Mammary epithelial cell (primary cell): ENCODE measurements around the gene ZNF334.

Experiments used
- EZH2 ChIP-seq: IDR thresholded peaks from 2 replicates; pipeline ENCODE4 v1.6.1; 2012; ENCODE audit warnings: low read length, inconsistent platforms, borderline replicate concordance
- TF ChIP-seq, protein P1 (sequence below), 2 donors: IDR thresholded peaks in 1 of 2; conservative IDR thresholded peaks in 1 of 2; 2 replicates each; pipeline ENCODE4 v1.5.1; 2011 to 2012; ENCODE audit warnings: inconsistent platforms in 2 of 2, low read length in 2 of 2, mild to moderate bottlenecking in 2 of 2, control low read depth in 1 of 2, low read depth in 1 of 2; ENCODE audit not compliant: insufficient read depth in 1 of 2; ENCODE audit errors: extremely low read depth in 1 of 2

DNA sequence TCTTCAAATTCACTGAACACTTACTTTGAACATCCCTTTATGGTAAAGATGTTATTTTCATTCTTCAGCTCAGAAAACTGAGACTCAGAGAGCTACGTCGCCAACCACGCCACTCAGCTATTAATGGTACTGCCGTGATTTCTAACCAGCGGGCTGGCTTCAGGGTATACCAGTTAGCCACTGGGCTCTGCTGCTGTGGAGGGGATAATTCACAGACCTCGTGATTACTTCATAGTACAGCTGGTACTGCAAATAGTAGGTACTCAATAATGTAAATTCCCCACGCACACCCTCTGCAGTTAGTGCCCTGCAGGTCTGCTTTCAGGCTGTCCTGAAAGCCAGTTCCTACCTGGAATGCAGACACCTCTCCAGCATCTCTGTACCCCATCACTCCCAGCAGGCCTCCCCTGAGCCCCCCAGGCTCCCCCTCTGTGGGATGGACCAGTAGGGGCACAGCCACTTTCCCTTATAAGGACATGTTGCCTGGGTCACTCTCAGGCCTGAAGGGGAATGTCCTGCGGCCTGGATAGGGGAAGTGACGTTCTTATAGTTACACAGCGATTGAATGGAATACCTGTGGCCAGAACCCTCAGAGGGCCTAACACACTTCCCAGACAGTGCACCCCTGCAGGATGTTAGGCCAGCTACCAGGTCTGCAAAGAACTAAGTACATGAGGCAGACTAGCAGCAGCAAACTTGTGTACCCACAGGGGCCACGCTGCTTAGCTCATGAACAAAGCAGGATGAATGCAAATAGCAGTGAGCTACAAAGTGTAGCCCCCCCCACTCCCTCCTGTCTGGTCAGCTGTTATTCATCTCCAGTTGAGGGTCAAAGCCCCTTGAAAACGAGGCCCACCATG is 38.4 kb upstream of the ZNF334 start:
- TF ChIP-seq, protein P1, sequence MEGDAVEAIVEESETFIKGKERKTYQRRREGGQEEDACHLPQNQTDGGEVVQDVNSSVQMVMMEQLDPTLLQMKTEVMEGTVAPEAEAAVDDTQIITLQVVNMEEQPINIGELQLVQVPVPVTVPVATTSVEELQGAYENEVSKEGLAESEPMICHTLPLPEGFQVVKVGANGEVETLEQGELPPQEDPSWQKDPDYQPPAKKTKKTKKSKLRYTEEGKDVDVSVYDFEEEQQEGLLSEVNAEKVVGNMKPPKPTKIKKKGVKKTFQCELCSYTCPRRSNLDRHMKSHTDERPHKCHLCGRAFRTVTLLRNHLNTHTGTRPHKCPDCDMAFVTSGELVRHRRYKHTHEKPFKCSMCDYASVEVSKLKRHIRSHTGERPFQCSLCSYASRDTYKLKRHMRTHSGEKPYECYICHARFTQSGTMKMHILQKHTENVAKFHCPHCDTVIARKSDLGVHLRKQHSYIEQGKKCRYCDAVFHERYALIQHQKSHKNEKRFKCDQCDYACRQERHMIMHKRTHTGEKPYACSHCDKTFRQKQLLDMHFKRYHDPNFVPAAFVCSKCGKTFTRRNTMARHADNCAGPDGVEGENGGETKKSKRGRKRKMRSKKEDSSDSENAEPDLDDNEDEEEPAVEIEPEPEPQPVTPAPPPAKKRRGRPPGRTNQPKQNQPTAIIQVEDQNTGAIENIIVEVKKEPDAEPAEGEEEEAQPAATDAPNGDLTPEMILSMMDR (conservative IDR thresholded peaks at IDR 0.05 in 1 of 2, IDR thresholded peaks at IDR 0.05 in 1 of 2; ENCODE audit: extremely low read depth in 1 of 2, insufficient read depth in 1 of 2, low read depth in 1 of 2, low read length in 2 of 2): no peak
- TF ChIP-seq EZH2: no peak
